ENCODE measurements around the gene MKNK1.
"Not testable (repeated sequence)": the region's sequence is repeated elsewhere in the genome, so short reads cannot be mapped to it uniquely, and the experiment has no call there.

The MKNK1 gene

DNA sequence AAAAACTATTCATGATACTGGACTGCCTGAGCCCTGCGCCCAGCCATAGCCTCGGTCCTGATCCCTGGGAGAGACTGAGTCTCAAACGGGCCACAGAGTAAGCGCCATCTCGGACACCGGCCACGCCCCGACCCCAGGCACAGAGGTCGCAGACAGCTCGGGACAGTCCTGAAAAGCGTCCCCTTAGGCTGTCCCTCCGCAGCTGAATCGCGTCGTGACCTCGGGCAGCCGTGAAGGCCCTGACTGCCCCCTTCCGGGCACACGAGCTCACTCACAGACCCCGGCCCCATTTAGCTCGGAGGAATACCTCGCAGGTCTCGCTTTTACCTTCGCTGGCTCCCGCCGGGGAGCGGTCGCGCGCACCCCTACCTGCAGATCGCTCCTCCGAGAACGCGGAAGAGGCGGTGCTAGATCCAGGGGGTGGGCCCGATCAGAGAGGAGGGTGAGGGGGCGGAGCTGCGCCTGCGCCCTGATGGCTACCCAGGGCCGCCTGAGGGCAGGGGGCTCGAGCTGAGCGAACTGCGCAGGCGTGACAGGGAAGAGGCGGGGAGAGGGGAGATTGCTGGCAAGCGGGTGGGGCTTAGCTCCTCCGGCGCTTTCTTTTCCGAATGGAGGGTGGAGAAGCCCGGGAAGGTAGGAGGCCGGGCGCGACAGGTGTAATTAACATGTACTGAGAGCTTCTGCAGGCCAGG, at the start of gene MKNK1:
Gene MKNK1, minus strand, starts transcription at position 411 of the 692 bp plus-strand sequence. CDS start 20,941 bp downstream, outside the sequence.
- peak; percentile 99 for DNase-seq (ENCODE audit: low read depth, low spot score)

DNA sequence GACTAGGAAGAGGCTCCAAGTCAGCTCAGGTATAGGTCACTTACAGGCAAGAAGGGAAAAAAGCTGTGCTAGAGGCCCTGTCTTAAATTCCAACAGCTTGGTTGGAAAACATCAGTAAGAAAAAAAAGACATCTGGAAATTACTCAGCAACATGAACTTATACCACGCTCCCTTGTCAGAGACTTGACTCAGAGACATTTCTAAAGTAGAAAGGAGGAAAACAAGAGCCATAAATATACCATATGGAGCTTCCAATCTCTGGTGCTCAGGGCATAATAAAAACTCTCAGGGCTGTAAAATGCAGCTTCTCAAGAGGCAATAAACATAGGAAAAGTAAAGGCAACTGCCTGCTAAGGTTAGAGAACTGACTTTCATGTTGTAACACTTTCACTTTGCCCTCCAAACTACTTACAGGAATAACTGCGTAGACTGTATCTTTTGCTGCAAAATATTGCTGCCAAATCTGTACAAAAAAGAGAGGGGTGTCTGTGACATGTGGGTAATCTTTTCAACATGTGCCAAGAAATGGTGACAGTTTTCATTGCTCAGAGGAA, 49.4 kb upstream of the MKNK1 start:
- no peak for DNase-seq (ENCODE audit: low read depth, low spot score)

DNA sequence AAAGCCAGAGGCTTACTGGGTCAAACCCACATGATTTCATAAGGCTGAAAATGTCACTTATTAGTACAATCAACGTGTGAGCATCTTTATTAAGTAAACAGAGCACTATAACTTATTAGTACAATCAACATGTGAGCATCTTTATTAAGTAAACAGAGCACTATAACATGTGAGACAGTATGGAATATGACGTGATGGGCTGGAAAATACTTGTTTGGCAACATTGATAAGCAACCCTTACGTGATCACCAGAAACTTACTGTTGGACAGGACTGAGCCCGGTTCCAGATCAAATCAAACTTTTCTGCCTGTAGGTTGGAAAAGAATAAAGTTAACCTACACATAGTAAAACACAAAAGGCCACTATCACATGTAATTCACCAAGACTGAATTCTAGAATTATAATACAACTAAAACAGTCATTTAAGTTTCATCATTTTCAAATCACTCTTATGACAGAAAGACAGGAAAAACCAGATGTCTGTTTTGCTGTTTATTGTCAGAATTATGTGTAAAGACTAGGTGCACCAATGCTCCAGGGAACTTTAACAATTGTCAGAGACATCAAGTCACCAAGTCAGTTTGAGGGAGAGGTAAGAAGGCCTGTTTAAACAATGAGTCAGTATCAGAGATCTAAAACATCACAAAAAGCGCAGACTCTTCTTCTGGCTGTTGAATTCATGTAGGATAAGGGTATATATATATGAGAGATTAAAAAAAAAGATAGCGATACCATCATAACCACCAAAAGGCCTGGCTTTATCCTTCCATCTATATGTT, 48.4 kb upstream of the MKNK1 start:
- DNase-seq (ENCODE audit: low read depth, low spot score) = no peak

DNA sequence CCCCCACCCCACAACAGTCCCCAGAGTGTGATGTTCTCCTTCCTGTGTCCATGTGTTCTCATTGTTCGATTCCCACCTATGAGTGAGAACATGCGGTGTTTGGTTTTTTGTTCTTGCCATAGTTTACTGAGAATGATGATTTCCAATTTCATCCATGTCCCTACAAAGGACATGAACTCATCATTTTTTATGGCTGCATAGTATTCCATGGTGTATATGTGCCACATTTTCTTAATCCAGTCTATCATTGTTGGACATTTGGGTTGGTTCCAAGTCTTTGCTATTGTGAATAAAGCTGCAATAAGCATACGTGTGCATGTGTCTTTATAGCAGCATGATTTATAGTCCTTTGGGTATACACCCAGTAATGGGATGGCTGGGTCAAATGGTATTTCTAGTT, 47.1 kb upstream of the MKNK1 start:
- not testable (repeated sequence) for DNase-seq (ENCODE audit: low read depth, low spot score)

DNA sequence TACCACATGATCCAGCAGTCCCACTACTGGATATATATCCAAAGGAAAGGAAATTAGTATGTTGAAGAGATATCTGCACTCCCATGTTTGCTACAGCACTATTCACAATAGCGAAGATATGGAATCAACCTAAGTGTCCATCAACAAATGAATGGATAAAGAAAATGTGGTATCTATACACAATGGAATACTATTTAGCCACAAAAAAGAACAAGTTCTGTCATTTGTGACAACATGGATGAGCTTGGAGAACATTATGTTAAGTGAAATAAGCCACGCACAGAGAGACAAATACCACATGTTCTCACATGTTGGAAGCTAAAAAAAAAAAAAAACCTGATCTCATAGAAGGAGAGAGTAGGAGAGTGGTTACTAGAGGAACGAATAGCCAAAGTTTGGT, 46.4 kb upstream of the MKNK1 start:
- DNase-seq (ENCODE audit: low read depth, low spot score) = no peak

DNA sequence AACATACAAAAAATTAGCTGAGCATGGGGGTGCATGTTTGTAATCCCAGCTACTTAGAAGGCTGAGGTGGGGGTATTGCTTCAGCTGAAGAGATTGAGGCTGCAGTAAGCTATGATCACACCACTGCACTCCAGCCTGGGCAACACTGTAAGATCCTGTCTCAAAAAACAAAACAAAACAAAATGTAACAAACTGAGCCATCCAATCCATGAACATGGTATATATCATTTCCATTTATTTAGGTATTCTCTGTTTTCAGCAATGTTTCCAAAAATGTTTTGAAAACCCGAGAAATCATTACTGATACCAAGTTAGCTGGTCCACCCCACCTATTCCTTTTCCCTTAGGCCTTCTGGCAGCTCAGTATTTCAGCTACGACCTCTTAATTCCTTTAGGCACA, 45.7 kb upstream of the MKNK1 start:
- DNase-seq (ENCODE audit: low read depth, low spot score) = no peak

DNA sequence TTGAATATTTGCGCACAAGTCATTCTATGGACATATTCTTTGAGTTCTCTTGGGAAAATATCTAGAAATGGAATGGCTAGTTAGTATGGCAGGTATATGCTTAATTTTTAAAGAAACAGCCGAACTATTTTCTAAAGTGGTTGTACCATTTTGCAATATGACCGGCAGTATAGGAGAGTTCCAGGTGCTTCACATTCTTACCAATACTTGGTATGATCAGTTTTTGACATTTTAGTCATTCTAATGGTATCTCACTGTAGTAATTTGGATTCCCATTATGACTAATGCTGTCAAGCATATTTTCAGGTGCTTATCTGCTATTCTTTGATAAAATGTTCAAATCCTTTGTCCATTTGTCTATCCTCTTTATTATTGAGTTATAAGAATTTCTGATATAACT, 43.5 kb upstream of the MKNK1 start:
- no peak for DNase-seq (ENCODE audit: low read depth, low spot score)

DNA sequence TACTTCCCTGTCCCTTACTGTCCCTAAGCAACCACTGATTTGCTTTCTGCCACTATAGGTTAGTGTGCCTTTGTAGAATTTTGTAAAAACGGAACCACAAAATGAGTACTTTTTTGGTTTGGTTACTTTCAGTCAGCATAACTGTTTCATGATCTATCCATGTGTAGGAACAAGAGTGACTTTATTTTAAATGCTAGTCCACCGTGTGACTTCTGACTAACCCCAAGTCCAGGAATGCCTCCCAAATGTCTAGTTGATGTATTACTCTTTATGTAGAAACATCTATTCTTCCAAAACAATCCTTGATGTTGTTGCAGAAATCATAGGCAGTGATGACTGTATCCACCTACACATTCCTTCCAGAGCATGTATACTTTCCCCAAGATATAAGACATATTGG, 42.8 kb upstream of the MKNK1 start:
- DNase-seq (ENCODE audit: low read depth, low spot score) = no peak

DNA sequence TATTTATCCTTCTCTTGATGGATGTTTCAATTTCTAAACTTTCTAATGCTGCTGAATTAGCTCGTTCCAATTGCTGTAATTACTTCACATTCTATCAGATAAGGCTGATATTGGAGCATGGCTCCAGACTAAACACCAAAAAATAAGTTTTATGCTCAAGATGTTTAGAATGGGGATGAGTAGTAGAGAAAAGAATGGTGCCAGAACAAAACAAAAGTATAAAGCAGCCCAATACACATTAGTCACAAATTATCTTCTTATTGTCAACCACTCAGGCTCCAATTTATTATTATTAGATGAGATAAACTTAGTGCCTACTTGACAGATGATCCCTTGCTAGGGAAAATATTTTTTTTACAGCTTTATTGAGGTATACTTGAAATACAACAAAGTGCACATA, 42.3 kb upstream of the MKNK1 start:
- no peak for DNase-seq (ENCODE audit: low read depth, low spot score)

DNA sequence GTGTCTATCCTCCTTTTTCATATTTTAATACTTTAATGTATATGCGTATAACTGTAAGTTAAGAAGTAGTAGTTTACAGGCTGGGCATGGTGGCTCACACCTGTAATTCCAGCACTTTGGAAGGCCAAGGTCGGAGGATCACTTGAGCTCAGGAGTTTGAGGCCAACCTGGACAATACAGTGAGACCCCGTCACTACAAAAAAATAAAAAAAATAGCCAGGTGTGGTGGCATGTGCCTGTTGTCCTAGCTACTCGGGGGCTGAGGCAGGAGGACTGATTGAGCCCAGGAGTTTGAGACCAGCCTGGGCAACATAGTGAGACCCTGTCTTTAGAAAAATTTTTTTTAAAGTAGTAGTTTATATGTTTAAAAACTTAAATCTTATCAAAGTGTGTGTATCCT, 41.7 kb upstream of the MKNK1 start:
- no peak for DNase-seq (ENCODE audit: low read depth, low spot score)

DNA sequence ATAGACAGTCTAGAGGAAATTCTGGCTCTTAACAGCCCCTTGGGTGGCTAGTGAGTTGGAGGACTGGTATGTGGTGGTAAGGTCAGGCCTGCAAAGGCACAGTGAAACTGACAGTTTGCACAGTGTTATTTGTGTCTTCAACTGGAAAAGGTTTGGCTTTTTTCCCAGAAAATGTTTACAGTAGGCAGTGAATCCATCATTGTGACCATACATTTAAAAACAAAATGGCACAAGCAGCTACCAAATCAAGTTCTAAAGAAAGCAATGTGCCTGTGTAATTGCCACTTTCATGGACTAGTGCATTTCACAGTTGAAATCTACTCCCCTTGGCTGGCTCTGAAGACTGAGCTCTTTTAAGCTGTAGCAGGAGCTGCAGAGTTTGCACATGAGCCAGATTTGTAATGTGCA, 39.3 kb upstream of the MKNK1 start:
- peak; percentile 93 for DNase-seq (ENCODE audit: low read depth, low spot score)

DNA sequence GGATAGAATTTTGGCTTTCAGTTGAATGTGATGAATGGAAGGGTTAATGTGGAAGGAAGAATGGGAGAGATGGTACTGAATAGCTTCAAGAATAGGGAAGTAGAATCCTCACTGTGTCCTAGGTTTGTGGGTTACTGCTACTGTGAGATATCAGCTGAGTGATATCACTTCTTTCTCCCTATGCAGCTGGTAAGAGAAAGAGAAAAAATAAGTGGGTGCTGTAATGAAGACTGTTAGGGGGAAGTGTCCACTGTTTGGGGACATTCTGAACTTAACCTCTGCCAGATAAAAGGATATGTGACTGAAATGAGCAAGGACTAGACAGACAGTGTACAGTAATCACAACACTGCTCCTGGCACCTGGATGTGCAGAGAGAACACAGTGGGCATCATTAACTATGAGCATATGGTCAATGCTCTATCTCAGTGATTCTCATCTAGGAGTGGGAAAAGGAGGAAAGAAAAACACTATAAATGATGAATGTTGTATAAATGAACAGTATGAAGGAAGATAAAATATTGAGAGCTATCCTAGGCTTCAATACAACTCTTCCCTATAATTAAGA, 38.1 kb upstream of the MKNK1 start:
- no peak for DNase-seq (ENCODE audit: low read depth, low spot score)

DNA sequence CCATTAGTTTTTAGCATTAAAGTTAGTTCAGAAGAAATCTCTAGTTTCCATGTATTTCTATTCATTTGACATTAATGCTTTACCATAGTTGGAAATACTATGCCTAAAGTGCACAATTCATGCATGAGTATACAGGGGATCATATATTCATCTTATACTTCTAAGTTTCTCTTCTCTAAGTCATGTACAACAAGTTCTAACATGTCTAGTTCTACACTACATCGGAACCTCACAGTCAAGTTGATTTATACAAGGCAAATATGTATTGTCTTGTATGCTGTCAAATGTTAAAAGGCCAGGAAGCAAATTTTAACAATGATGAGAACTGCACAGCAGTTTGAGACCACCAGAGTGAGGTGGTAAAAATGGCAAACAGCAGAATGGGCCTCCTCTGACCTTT, 35.5 kb upstream of the MKNK1 start:
- DNase-seq (ENCODE audit: low read depth, low spot score) = no peak

DNA sequence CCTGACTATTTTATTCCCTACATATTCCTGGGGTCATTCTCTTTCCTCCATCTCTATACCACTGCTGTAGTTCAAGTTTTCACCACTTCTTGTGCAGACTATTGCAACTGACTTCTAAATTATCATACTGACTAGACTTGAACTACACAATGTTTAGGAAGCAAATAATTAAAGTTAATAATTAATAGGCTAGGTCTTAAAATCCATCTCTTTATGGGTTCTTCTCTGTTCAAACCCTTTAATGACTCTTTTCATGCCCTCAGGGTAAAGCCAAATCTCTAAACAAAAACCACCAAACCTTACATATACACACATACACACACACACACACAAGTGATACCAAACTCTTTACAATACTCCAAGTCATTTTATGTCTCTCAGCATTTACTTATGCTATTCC, 34.9 kb upstream of the MKNK1 start:
- no peak for DNase-seq (ENCODE audit: low read depth, low spot score)

DNA sequence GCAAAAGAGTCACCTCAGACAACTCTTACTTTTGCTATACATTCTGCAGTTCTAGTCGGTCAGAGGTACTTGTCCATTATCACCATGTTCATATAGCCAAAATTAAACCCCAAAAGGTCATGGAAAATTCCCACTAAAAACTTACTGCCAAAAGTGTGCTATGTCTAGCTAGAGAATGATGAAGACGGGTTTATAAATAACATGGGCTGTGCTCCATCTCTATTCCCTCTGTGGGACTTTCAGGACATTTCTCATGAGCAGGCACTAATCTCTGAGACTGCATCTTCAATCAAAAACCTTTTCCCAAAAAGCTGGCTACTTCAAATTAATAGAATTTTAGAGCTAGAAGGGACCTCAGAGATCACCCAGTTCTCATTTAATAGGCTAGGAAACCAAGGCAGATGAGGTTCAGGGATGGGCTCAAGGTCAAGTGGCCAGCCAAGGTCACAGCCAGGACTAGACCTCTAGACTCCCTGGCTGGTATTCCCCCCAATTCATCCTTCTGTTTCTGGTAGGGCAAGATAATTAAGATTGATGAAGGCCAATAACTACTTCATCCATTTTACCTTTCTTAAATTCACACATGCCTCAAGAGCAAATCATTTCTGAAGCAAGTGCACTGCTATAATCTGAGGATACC, 33.5 kb upstream of the MKNK1 start:
- DNase-seq (ENCODE audit: low read depth, low spot score) = no peak

DNA sequence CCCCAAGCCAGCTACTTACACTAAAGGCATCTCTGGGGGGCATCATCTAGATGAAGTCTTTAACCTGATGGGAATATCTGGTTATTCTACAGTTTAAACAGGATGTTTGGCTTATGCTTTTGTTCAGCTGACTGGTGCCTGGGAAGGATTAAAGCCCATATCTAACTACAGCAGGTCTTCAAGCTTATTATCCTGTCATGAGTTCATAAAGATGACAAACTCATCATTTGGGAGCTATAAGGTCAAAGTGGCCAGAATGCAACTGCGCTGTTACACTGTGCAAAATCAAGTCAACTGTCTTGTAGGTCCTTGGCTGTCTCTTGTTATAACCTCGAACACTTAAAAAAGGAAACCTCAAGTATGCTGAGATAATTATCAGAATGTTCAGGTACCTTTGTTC, 31.1 kb upstream of the MKNK1 start:
- DNase-seq (ENCODE audit: low read depth, low spot score) = no peak

DNA sequence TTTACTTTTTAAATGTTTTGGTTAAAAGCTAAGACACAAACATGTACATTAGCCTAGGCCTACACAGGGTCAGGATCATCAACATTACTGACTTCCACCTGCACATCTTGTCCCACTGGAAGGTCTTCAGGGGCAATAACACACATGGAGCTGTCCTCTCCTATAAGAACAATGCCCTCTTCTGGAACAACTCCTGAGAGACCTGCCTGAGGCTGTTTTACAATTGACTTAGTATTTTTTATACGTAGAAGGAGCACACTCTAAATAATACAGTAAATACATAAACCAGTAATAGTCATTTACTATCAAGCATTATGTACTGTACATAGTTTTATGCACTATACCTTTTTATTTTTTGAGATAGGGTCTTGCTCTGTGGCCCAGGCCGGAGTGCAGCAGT, 26.7 kb upstream of the MKNK1 start:
- no peak for DNase-seq (ENCODE audit: low read depth, low spot score)

DNA sequence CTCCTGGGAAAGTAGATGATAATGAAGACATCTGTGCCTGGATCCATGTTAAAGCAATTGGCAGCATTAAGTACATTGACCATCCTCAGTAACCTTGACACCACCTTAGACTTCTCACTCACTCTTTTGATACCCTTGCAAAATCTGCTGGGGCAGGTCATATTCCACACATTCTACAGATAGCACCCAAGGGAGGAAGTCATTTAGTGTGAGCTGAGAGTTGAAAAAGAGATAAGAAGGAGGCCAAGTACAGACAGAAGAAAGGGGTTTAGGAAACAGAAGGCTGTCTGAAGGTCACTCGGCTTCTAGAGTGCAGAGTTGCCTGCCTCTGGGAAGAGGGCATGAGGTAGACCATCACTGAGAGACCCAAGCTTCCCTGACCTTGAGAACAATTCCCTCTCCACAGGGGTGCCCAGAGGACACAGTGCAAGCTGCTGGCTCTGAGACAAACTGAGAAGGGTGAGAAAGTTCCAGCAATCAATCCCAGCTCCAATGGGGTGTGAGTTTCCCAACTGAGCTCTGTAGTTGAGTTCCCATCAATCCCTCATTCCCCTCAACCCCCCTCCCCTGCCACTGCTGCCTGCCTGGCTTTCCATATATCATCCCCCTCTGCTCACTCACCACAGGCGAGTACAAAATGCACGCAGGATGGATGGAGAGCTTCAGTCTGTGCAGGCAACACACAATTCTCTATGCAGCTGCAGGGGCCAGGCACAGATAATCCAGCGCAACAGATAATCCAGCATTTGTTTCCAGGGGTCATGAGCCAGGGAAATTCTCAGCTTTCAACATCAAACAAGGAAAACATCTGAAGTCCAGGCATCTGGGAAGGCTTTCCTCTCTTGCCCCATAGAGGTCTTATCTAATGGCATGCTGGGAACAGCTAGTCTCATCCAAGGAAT, 19.9 kb upstream of the MKNK1 start:
- no peak for DNase-seq (ENCODE audit: low read depth, low spot score)

DNA sequence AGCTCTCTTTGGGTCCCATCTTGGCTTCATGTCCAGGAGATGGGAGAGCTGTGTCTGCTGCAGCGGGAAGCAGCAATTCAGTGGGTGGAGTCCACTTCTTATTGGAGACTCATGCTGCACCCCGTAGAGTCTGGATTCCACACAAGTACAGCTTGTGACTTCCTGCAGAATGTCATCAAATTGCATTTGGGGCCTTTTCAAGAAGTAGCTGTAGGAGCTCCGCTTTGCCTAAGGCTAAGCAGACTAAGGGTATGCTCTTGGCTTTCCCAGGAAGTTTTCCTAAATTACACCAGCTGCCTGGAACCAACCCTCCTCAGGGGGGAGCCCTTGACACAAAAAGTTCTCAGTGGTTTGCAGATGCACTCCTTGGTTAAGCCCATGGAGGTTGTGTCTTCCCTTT, 18.3 kb upstream of the MKNK1 start:
- DNase-seq (ENCODE audit: low read depth, low spot score) = no peak

DNA sequence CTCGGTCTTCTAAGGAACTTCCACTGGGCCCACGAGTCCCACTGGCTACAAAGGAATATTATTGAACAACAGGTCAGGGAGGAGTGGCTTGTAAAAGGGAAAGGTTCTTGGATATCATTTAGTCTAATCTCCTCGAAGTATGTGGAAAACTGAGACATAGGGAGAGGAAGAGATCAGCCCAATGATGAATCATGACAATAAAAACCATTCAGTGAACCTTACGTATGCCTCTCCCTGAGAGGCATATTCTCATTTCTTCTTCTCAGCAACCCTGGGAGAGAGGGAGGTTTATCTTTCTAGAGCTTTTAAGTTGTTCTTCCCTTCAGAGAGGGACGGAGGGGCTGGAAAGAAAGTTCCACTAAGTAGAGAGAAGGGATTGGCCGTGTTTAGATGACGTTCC, 17.9 kb upstream of the MKNK1 start:
- DNase-seq (ENCODE audit: low read depth, low spot score) = no peak

DNA sequence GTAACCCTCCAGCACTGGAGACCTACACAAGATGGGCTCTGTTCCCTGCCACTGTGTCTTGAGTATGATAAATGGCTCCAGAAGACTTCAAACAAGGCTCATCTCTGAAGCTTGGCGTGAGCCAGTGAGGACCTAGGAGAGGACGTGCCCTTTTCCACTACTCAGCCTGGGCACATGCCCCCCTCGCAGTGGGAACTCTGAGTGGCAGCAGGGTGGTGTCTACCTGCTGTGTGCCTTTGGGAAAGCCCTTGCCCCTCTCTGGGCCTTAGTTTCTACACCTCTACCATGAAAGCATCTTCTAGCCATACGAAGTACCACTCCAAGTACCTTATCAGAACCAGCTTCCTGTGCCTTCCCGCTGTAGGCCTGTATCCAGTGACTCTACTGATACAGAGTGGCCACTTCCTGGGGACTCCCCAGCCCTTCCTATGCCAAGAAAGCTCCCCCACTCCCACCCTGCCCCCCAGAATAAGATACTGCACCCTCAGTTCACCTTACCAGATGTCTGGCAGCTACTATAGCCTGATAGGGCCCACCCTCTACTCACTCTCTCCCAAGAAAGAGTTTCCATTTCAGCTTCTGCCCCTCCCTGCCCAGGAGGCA, 15.7 kb upstream of the MKNK1 start:
- DNase-seq (ENCODE audit: low read depth, low spot score) = no peak

All from astrocyte of the hippocampus (primary cell).